AG08396 (cell line): ENCODE data around the gene RIC8B.
A peak's percentile ranks its signal among the peaks of the same experiment; 100 is the strongest.

Experiments
- DNase-seq: peaks from one replicate; pipeline ENCODE4 v3.0.0; 2012; ENCODE audit warnings: low spot score, mixed read lengths

Gene RIC8B

GRCh38 chr12:106868982-106869700 is 94.7 kb downstream of the RIC8B start:
- DNase-seq, result no peak

GRCh38 chr12:106870116-106870515 is 95.6 kb downstream of the RIC8B start:
- no peak for DNase-seq

- DNase-seq, result no peak
Measured at GRCh38 chr12:106871477-106871876, 97.0 kb downstream of the RIC8B start.

- DNase-seq, result no peak
Measured at GRCh38 chr12:106873983-106874382, 99.5 kb downstream of the RIC8B start.

GRCh38 chr12:106878804-106879203 is 104.3 kb downstream of the RIC8B start:
- no peak for DNase-seq

GRCh38 chr12:106879612-106880011 is 105.1 kb downstream of the RIC8B start:
- no peak for DNase-seq

- peak; percentile 18 for DNase-seq
Measured at GRCh38 chr12:106883426-106883825, 108.9 kb downstream of the RIC8B start.

- DNase-seq, result no peak
Measured at GRCh38 chr12:106885026-106885425, 110.5 kb downstream of the RIC8B start.

- no peak for DNase-seq
Measured at GRCh38 chr12:106885541-106886249, 111.2 kb downstream of the RIC8B start.

- DNase-seq, result no peak
Measured at GRCh38 chr12:106886932-106887331, 112.5 kb downstream of the RIC8B start.

- no peak for DNase-seq
Measured at GRCh38 chr12:106888348-106888970, 114.0 kb downstream of the RIC8B start.

GRCh38 chr12:106889326-106889725 is 114.8 kb downstream of the RIC8B start:
- no peak for DNase-seq

- no peak for DNase-seq
Measured at GRCh38 chr12:106889950-106890626, 115.6 kb downstream of the RIC8B start.

GRCh38 chr12:106892075-106892474 is 117.6 kb downstream of the RIC8B start:
- no peak for DNase-seq

GRCh38 chr12:106893451-106893850 is 119.0 kb downstream of the RIC8B start:
- no peak for DNase-seq

GRCh38 chr12:106894774-106895173 is 120.3 kb downstream of the RIC8B start:
- DNase-seq, result no peak

GRCh38 chr12:106896603-106897002 is 122.1 kb downstream of the RIC8B start:
- no peak for DNase-seq

GRCh38 chr12:106897082-106897481 is 122.6 kb downstream of the RIC8B start:
- no peak for DNase-seq

- no peak for DNase-seq
Measured at GRCh38 chr12:106897981-106898901, 123.8 kb downstream of the RIC8B start.

GRCh38 chr12:106900554-106900953 is 126.1 kb downstream of the RIC8B start:
- DNase-seq, result no peak

- no peak for DNase-seq
Measured at GRCh38 chr12:106901276-106901675, 126.8 kb downstream of the RIC8B start.
